OCI-LY1 (cell line): ENCODE measurements around the gene ABCB8.
A peak's percentile ranks its signal among the peaks of the same experiment; 100 is the strongest.
"Not testable (repeated sequence)": the region's sequence is repeated elsewhere in the genome, so short reads cannot be mapped to it uniquely, and the experiment has no call there.

Experiments used
- H2AFZ ChIP-seq: fragments of 200-600 bp; sonication (generic), shearing (Covaris generic); 2 replicates; pipeline ENCODE4 v1.6.0; 2014; ENCODE audit warnings: antibody characterized with exemption, mild to moderate bottlenecking, low read length
- H3F3A ChIP-seq: fragments of 200-600 bp; sonication (generic), shearing (Covaris generic); 2 replicates; pipeline ENCODE4 v1.6.0; 2014; ENCODE audit warnings: mild to moderate bottlenecking, antibody characterized with exemption, low read length, moderate library complexity; ENCODE audit not compliant: insufficient read depth
- H3K27ac ChIP-seq: fragments of 200-600 bp; sonication (generic); 2 replicates; pipeline ENCODE4 v1.5.1; 2014; ENCODE audit warnings: low read length, mixed run types, mild to moderate bottlenecking, low read depth; ENCODE audit not compliant: poor library complexity, severe bottlenecking
- H3K27me3 ChIP-seq: fragments of 200-600 bp; sonication (generic); 2 replicates; pipeline ENCODE4 v1.6.0; 2014; ENCODE audit warnings: antibody characterized with exemption, mild to moderate bottlenecking, low read length, moderate library complexity; ENCODE audit not compliant: insufficient read depth
- H3K36me3 ChIP-seq: fragments of 200-600 bp; sonication (generic); 2 replicates; pipeline ENCODE4 v1.6.1; 2014; ENCODE audit warnings: mild to moderate bottlenecking, antibody characterized with exemption, low read length, moderate library complexity, mixed read lengths; ENCODE audit not compliant: insufficient read depth
- H3K4me1 ChIP-seq: fragments of 200-600 bp; sonication (generic); 2 replicates; pipeline ENCODE4 v1.5.1; 2014; ENCODE audit warnings: mild to moderate bottlenecking, low read length, moderate library complexity; ENCODE audit not compliant: insufficient read depth, severe bottlenecking
- H3K4me2 ChIP-seq: fragments of 200-600 bp; sonication (generic), shearing (Covaris generic); 2 replicates; pipeline ENCODE4 v1.6.1; 2014; ENCODE audit warnings: low read length
- H3K4me3 ChIP-seq: fragments of 200-600 bp; sonication (generic); 2 replicates; pipeline ENCODE4 v1.5.1; 2014; ENCODE audit warnings: low read length, low read depth, mild to moderate bottlenecking, mixed read lengths; ENCODE audit not compliant: poor library complexity, severe bottlenecking
- H3K79me2 ChIP-seq: fragments of 200-600 bp; shearing (Covaris generic); 2 replicates; pipeline ENCODE4 v1.6.1; 2016; ENCODE audit warnings: mixed run types, low read length, mixed read lengths; ENCODE audit not compliant: insufficient read depth
- H3K9ac ChIP-seq: fragments of 200-600 bp; sonication (generic), shearing (Covaris generic); 2 replicates; pipeline ENCODE4 v1.6.1; 2014; ENCODE audit warnings: mild to moderate bottlenecking, low read length, mixed read lengths
- H3K9me2 ChIP-seq: fragments of 200-600 bp; sonication (generic), shearing (Covaris generic); 2 replicates; pipeline ENCODE4 v1.6.1; 2014; ENCODE audit warnings: low read depth, mild to moderate bottlenecking, low read length, mixed read lengths
- H3K9me3 ChIP-seq: fragments of 200-600 bp; shearing (Covaris generic); 2 replicates; pipeline ENCODE4 v1.6.1; 2014; ENCODE audit warnings: low read length, mixed read lengths
- H4K20me1 ChIP-seq: fragments of 200-600 bp; sonication (generic), shearing (Covaris generic); 2 replicates; pipeline ENCODE4 v1.6.0; 2016; ENCODE audit warnings: mild to moderate bottlenecking, low read length; ENCODE audit not compliant: insufficient read depth
- EZH2 ChIP-seq: fragments of 200-600 bp; sonication (generic), shearing (Covaris generic); IDR thresholded peaks from 2 replicates; pipeline ENCODE4 v1.8.0; 2017; ENCODE audit warnings: borderline replicate concordance, mixed run types, mild to moderate bottlenecking, antibody characterized with exemption, low read length, moderate library complexity, mixed read lengths
- TF ChIP-seq, protein P1 (sequence below): fragments of 200-600 bp; sonication (generic), shearing (Covaris generic); IDR thresholded peaks from 2 replicates; pipeline ENCODE4 v1.5.1; 2017; ENCODE audit warnings: mild to moderate bottlenecking, antibody characterized with exemption, low read length, moderate library complexity, mixed read lengths

The ABCB8 gene

DNA sequence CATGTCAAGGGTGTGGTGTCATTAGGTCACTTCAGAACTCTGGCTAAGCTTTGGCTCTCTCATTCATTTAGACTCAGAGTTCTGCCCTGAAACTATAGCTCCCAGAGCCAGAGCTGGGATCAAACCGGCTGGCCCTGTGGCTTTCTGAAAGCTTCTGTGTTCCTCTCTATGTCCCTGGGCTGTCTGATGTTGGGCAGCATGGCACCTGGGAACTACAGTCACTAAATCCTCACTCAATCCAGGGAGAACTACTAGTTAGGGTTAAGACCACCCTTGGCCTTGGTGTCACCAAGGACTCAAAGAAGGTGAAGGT lies 17.2 kb upstream of the ABCB8 start:
- Histone ChIP-seq H3K36me3 (no peaks in the 10 kb centered on the region), H4K20me1 (no peaks in the 10 kb centered on the region), H3K4me3 (no peak overlapping the region), H3K27ac (no peak overlapping the region), H3K9me2 (no peaks in the 10 kb centered on the region), H3K4me1 (peaks cover 20% of the 10 kb centered on the region), H3K9me3 (no peaks in the 10 kb centered on the region), H3F3A (no peaks in the 10 kb centered on the region), H3K4me2 (no peak overlapping the region), H2AFZ (no peak overlapping the region), H3K27me3 (peaks cover 5% of the 10 kb centered on the region; the same call in 1 of the 2 replicates), H3K79me2 (no peaks in the 10 kb centered on the region), H3K9ac (no peak overlapping the region)
- TF ChIP-seq, protein P1, sequence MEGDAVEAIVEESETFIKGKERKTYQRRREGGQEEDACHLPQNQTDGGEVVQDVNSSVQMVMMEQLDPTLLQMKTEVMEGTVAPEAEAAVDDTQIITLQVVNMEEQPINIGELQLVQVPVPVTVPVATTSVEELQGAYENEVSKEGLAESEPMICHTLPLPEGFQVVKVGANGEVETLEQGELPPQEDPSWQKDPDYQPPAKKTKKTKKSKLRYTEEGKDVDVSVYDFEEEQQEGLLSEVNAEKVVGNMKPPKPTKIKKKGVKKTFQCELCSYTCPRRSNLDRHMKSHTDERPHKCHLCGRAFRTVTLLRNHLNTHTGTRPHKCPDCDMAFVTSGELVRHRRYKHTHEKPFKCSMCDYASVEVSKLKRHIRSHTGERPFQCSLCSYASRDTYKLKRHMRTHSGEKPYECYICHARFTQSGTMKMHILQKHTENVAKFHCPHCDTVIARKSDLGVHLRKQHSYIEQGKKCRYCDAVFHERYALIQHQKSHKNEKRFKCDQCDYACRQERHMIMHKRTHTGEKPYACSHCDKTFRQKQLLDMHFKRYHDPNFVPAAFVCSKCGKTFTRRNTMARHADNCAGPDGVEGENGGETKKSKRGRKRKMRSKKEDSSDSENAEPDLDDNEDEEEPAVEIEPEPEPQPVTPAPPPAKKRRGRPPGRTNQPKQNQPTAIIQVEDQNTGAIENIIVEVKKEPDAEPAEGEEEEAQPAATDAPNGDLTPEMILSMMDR, result no peak
- TF ChIP-seq EZH2, result no peak

DNA sequence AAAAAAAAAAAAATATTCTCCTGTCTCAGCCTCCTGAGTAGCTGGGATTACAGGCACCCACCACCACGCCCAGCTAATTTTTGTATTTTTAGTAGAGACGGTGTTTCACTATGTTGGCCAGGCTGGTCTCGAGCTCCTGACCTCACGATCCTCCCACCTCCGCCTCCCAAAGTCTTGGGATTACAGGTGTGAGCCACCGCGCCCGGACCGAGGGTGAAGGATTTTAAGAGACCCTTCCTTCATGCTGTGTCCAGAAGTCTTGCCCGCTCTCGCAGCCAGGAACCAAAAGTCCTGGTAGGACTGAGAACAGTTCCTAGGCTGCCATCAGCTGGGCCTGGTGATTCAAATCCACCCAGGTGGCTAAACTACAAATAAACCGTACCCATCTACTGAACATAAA lies 16.6 kb upstream of the ABCB8 start:
- Histone ChIP-seq H3K27me3 (peaks cover 11% of the 10 kb centered on the region; the same call in 1 of the 2 replicates), H3K4me1 (peaks cover 20% of the 10 kb centered on the region)
- not testable (repeated sequence) for H4K20me1 ChIP-seq, H3K9me2 ChIP-seq, H2AFZ ChIP-seq, H3F3A ChIP-seq, H3K4me3 ChIP-seq, H3K79me2 ChIP-seq, H3K9ac ChIP-seq, H3K9me3 ChIP-seq, H3K4me2 ChIP-seq, H3K36me3 ChIP-seq, H3K27ac ChIP-seq

DNA sequence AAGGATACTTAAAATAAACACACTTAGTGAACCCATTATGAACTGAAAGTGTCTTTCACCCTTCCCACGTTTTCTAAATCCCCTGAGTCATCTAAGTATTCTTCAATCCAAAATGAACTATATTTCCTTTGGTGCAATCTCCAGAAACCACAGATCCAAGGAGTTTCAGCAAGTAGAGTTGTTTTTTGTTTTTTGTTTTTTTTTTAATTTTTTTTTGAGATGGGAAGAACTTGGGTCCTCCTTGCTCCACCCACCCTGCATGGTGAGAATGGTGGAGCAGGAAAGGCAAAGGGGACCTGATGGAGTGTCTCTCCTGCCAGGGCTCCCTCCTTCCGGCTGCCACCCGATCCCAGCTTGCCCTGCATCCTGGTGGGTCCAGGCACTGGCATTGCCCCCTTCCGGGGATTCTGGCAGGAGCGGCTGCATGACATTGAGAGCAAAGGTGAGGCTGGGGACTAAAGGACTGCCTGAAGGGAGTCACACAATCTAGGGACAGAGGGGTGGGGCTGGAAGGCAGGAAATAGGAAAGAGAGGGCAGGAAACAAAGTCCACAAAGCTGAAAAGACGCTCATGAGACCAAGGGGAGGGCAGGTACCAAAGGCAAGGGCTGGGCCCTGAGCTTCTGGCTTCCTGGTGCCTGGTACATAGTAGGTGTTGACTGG lies 16.1 kb upstream of the ABCB8 start:
- no peak overlapping the region for H3K4me3 ChIP-seq
- H2AFZ ChIP-seq, result no peak overlapping the region
- H3K79me2 ChIP-seq, result no peaks in the 10 kb centered on the region
- no peak overlapping the region for H3K4me2 ChIP-seq
- H3K9ac ChIP-seq, result no peak overlapping the region
- H3K36me3 ChIP-seq, result no peaks in the 10 kb centered on the region
- H3K4me1 ChIP-seq, result peaks cover 21% of the 10 kb centered on the region
- no peaks in the 10 kb centered on the region for H3F3A ChIP-seq
- no peaks in the 10 kb centered on the region for H3K9me3 ChIP-seq
- H3K27ac ChIP-seq, result no peak overlapping the region
- TF ChIP-seq EZH2, result no peak
- TF ChIP-seq, protein P1, result no peak
- H4K20me1 ChIP-seq, result no peaks in the 10 kb centered on the region
- peaks cover 11% of the 10 kb centered on the region; the same call in 1 of the 2 replicates for H3K27me3 ChIP-seq
- no peaks in the 10 kb centered on the region for H3K9me2 ChIP-seq

DNA sequence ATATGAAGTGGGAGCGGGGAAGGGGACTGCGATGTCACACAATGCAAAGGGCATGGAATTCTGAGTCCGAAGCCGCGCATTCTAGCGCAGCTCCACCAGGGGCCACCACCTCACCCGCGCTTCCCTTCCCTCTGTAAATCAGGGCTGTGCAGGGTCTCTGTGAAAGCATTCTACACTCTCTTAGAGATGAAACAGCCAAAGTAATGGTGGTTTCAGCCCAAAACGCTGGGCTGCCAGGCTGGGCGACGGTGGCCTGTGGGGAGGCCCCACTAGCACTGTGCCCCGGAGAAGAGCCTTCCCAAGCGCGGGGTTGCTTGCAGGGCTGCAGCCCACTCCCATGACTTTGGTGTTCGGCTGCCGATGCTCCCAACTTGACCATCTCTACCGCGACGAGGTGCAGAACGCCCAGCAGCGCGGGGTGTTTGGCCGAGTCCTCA lies 15.3 kb upstream of the ABCB8 start:
- H2AFZ ChIP-seq, result no peak overlapping the region
- no peaks in the 10 kb centered on the region for H3K79me2 ChIP-seq
- H3F3A ChIP-seq, result no peaks in the 10 kb centered on the region
- H3K36me3 ChIP-seq, result no peaks in the 10 kb centered on the region
- H3K9ac ChIP-seq, result no peak overlapping the region
- peaks cover 11% of the 10 kb centered on the region; the same call in 1 of the 2 replicates for H3K27me3 ChIP-seq
- H3K4me2 ChIP-seq, result peak overlapping the region; percentile 5; the same call in 1 of the 2 replicates
- no peaks in the 10 kb centered on the region for H3K9me2 ChIP-seq
- H3K27ac ChIP-seq, result no peak overlapping the region
- H3K4me3 ChIP-seq, result no peak overlapping the region
- TF ChIP-seq EZH2, result no peak
- TF ChIP-seq, protein P1, result peak; percentile 43; the same call in 1 of the 2 replicates
- no peaks in the 10 kb centered on the region for H4K20me1 ChIP-seq
- peaks cover 28% of the 10 kb centered on the region for H3K4me1 ChIP-seq
- no peaks in the 10 kb centered on the region for H3K9me3 ChIP-seq
